NCI-H1417 (cell line): ENCODE data around the gene PCDHGA8.
"Not testable (repeated sequence)": the region's sequence is repeated elsewhere in the genome, so short reads cannot be mapped to it uniquely, and the experiment has no call there.

Experiments used
- DNase-seq, 3 experiments: peaks; one replicate each; lab custom pipeline; 2025; lab: John Stamatoyannopoulos, UW

Gene PCDHGA8

DNA sequence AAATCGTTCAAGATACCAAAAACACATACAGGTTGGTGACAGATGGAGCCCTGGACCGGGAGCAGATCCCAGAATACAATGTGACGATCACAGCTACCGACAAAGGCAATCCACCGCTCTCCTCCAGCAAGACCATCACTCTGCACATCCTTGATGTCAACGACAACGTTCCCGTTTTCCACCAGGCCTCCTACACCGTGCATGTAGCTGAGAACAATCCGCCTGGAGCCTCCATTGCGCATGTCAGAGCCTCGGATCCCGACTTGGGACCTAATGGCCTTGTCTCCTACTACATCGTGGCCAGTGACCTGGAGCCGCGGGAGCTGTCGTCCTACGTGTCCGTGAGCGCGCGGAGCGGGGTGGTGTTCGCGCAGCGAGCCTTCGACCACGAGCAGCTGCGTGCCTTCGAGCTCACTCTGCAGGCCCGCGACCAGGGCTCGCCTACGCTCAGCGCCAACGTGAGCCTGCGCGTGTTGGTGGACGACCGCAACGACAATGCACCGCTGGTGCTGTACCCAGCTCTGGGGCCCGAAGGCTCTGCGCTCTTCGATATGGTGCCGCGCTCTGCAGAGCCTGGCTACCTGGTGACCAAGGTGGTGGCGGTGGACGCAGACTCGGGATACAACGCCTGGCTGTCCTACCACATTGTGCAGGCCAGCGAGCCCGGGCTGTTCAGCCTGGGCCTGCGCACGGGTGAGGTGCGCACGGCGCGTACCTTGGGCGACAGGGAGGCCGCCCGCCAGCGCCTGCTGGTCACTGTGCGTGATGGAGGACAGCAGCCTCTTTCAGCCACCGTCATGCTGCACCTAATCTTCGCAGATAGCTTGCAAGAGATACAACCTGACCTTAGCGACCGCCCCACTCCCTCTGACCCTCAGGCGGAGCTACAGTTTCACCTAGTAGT, 20.6 kb upstream of the PCDHGA8 start:
- DNase-seq, result no peak

DNA sequence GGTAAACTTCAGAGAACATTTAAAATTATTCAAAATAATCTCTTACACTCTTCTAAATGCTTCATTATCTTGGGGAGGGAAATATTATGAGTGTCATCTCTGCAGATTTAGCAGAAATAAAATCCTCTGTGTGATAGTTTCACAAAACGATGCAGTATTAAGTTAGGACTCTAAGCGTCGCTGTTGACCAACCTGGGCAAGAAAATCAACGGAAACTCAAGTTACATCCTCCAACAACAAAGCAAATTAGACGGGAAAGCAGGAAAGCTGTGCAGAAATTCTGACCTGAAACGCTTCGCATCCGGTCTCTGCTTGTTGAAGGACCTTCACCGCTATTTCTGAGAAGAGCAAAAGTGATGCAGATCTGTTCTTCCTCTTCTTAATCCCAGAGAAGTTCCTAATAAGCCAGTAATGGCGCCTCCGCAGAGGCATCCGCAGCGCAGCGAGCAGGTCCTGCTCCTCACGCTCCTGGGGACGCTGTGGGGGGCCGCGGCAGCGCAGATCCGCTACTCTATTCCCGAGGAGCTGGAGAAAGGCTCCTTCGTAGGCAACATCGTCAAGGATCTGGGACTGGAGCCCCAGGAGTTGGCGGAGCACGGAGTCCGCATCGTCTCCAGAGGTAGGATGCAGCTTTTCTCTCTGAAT, 18.6 kb upstream of the PCDHGA8 start, which contains the start of gene PCDHGA6:
TSS of gene PCDHGA6 (plus strand) at position 219 of the 645 bp plus-strand sequence. CDS start at position 412, 193 bp downstream.
- DNase-seq, result peak in 1 of 3 experiments; percentile 0

GRCh38 chr5:141374627-141375026, 17.8 kb upstream of the PCDHGA8 start:
- DNase-seq, result no peak

DNA sequence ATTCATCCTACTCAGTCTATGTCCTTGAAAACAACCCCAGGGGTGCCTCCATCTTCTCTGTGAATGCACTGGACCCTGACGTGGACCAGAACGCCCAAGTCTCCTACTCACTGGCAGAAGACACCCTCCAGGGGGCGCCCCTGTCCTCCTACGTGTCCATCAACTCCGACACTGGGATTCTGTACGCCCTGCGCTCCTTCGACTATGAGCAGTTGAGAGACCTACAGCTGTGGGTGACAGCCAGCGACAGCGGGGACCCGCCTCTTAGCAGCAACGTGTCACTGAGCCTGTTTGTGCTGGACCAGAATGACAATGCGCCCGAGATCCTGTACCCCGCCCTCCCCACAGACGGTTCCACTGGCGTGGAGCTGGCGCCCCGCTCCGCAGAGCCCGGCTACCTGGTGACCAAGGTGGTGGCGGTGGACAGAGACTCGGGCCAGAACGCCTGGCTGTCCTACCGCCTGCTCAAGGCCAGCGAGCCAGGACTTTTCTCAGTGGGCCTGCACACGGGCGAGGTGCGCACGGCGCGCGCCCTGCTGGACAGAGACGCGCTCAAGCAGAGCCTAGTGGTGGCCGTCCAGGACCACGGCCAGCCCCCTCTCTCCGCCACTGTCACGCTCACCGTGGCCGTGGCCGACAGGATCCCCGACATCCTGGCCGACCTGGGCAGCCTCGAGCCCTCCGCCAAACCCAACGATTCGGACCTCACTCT, 16.8 kb upstream of the PCDHGA8 start:
- DNase-seq, result not testable (repeated sequence)

- DNase-seq, result no peak
Observed at GRCh38 chr5:141382469-141383294, 9.8 kb upstream of the PCDHGA8 start, which contains the start of gene PCDHGA7. PCDHGA7 (plus strand) TSS chr5:141382742; CDS start chr5:141382900, 158 bp downstream.

GRCh38 chr5:141383345-141383744, 9.1 kb upstream of the PCDHGA8 start:
- DNase-seq, result no peak

DNA sequence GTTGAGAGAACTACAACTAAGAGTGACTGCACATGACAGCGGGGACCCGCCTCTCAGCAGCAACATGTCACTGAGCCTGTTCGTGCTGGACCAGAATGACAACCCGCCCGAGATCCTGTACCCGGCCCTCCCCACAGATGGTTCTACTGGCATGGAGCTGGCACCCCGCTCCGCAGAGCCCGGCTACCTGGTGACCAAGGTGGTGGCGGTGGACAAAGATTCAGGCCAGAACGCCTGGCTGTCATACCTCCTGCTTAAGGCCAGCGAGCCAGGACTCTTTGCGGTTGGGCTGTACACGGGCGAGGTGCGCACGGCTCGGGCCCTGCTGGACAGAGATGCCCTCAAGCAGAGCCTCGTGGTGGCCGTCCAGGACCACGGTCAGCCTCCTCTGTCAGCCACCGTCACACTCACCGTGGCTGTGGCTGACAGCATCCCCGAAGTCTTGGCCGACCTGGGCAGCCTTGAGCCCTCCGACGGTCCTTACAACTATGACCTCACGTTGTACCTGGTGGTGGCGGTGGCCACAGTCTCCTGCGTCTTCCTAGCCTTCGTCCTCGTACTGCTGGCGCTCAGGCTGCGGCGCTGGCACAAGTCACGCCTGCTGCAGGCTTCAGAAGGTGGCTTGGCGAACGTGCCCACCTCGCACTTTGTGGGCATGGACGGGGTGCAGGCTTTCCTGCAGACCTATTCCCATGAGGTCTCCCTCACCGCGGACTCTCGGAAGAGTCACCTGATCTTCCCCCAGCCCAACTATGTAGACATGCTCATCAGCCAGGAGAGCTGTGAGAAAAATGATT, 7.8 kb upstream of the PCDHGA8 start:
- DNase-seq, result no peak

DNA sequence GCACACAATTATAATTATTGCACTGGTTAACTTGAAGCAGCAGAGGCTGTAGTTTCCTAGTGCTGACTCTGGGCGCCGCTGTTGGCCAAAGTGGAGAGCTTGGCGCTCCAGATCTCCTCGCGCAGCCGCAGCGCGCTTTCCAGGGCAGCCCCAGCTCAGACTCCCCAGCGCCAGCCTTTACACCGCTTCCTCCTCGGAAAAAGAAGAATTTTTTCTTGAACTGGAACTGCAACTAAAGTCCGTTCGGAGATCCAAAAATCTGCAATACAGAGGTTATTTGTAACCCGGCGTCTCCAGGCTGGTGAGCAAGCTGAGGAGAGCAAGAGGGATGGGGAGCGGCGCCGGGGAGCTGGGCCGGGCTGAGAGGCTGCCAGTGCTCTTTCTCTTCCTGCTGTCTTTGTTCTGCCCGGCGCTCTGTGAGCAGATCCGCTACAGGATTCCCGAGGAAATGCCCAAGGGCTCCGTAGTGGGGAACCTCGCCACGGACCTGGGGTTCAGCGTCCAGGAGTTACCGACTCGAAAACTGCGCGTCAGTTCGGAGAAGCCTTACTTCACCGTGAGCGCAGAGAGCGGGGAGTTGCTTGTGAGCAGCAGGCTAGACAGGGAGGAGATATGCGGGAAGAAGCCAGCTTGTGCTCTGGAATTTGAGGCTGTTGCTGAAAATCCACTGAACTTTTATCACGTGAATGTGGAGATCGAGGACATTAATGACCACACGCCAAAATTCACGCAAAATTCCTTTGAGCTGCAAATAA, 4.7 kb upstream of the PCDHGA8 start, which contains the start of gene PCDHGB4:
TSS of gene PCDHGB4 (plus strand) at position 142 of the 755 bp plus-strand sequence. CDS start at position 329, 187 bp downstream.
- not testable (repeated sequence) for DNase-seq

DNA sequence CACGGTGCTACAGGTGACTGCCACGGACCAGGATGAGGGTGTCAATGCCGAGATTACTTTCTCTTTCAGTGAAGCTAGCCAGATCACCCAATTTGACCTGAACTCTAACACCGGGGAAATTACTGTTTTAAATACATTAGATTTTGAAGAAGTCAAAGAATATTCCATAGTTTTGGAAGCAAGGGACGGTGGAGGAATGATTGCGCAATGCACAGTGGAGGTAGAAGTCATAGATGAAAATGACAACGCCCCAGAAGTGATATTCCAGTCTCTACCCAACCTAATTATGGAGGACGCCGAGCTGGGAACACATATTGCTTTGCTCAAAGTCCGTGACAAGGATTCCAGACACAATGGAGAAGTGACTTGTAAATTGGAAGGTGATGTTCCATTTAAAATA, 3.8 kb upstream of the PCDHGA8 start:
- DNase-seq, result no peak

DNA sequence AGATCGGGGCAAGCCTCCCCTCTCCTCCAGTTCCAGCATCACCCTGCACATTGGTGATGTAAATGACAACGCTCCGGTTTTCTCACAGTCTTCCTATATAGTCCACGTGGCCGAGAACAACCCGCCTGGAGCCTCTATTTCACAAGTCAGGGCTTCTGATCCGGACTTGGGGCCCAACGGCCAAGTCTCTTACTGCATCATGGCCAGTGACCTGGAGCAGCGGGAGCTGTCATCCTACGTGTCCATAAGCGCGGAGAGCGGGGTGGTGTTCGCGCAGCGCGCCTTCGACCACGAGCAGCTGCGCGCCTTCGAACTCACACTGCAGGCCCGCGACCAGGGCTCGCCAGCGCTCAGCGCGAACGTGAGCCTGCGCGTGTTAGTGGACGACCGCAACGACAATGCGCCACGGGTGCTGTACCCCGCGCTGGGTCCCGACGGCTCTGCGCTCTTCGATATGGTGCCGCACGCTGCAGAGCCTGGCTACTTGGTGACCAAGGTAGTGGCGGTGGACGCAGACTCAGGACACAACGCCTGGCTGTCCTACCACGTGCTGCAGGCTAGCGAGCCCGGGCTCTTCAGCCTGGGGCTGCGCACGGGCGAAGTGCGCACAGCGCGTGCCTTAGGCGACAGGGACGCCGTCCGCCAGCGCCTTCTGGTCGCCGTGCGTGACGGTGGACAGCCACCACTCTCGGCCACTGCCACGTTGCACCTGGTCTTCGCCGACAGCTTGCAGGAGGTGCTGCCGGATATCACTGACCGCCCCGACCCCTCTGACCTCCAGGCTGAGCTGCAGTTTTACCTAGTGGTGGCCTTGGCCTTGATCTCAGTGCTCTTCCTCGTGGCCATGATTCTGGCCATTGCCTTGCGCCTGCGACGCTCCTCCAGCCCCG, 3.0 kb upstream of the PCDHGA8 start:
- no peak for DNase-seq

- no peak for DNase-seq
Observed at GRCh38 chr5:141393267-141393666, 834 bp downstream of the PCDHGA8 start.

GRCh38 chr5:141394401-141395187, 2.2 kb downstream of the PCDHGA8 start:
- DNase-seq, result not testable (repeated sequence)

DNA sequence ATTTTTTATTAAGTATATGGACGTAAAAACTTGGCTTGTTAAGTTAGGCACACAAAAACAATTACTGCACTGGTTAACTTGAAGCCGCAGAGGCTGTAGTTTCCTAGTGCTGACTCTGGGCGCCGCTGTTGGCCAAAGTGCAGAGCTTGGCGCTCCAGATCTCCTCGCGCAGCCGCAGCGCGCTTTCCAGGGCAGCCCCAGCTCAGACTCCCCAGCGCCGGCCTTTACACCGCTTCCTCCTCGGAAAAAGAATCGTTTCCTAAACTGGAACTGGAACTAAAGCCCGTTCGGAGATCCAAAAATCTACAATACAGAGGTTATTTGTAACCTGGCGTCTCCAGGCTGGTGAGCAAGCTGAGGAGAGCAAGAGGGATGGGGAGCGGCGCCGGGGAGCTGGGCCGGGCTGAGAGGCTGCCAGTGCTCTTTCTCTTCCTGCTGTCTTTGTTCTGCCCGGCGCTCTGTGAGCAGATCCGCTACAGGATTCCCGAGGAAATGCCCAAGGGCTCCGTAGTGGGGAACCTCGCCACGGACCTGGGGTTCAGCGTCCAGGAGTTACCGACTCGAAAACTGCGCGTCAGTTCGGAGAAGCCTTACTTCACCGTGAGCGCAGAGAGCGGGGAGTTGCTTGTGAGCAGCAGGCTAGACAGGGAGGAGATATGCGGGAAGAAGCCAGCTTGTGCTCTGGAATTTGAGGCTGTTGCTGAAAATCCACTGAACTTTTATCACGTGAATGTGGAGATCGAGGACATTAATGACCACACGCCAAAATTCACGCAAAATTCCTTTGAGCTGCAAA, 5.5 kb downstream of the PCDHGA8 start, which contains the start of gene PCDHGB5:
TSS of gene PCDHGB5 (plus strand) at position 192 of the 796 bp plus-strand sequence. CDS start at position 373, 181 bp downstream.
- DNase-seq, result peak in 1 of 3 experiments; percentile 50

- no peak for DNase-seq
Observed at GRCh38 chr5:141398608-141399007, 6.2 kb downstream of the PCDHGA8 start.

DNA sequence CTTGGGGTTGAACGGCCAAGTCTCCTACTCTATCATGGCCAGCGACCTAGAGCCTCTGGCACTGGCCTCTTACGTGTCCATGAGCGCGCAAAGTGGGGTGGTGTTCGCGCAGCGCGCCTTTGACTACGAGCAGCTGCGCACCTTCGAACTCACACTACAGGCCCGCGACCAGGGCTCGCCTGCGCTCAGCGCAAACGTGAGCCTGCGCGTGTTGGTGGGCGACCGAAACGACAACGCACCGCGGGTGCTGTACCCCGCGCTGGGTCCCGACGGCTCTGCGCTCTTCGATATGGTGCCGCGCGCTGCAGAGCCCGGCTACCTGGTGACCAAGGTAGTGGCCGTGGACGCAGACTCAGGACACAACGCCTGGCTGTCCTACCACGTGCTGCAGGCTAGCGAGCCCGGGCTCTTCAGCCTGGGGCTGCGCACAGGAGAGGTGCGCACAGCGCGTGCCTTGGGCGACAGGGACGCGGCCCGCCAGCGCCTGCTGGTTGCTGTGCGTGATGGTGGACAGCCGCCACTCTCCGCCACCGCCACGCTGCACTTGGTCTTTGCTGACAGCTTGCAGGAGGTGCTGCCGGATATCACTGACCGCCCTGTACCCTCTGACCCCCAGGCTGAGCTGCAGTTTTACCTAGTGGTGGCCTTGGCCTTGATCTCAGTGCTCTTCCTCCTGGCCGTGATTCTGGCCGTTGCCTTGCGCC, 7.3 kb downstream of the PCDHGA8 start:
- DNase-seq, result no peak
